Muscle of leg (tissue), 11 donors: ENCODE results near the gene SLC6A12. TPM values are rescaled to one million over a fixed set of nuclear protein-coding genes. Genes with fewer than 3 reads are reported as not detected.

Source experiments
- DNase-seq: peaks from one replicate; pipeline ENCODE4 v3.0.0; 2013
- H3K27ac ChIP-seq: one replicate; pipeline ENCODE4 v1.5.1; 2013; ENCODE audit warnings: mild to moderate bottlenecking, low read length, control low read depth
- H3K27me3 ChIP-seq: one replicate; pipeline ENCODE4 v1.6.1; 2013; ENCODE audit warnings: low read length; ENCODE audit not compliant: control insufficient read depth, insufficient read depth
- H3K36me3 ChIP-seq: one replicate; pipeline ENCODE4 v1.6.1; 2013; ENCODE audit warnings: low read length; ENCODE audit not compliant: control insufficient read depth, insufficient read depth
- H3K4me1 ChIP-seq: one replicate; pipeline ENCODE4 v1.6.1; 2013; ENCODE audit warnings: low read length; ENCODE audit not compliant: control insufficient read depth, insufficient read depth
- H3K4me3 ChIP-seq: one replicate; pipeline ENCODE4 v1.5.1; 2013; ENCODE audit warnings: low read length, control low read depth
- H3K9me3 ChIP-seq: replicated peaks from 2 replicates; pipeline ENCODE4 v1.6.1; 2013; ENCODE audit warnings: low read depth, low read length; ENCODE audit not compliant: control insufficient read depth
- WGBS: methylation state at CpG from one replicate; pipeline ENCODE4 v1.1.5; 2013; ENCODE audit warnings: missing lambda C conversion rate; ENCODE audit not compliant: insufficient coverage; 5-methylcytosine and 5-hydroxymethylcytosine counted together
- polyA plus RNA-seq, 8 donors: library from polyadenylated mRNA; unstranded; fragments of 120-200 nt; gene quantifications; one replicate each; pipeline versions ENCODE4 v1.2.1 to v1.2.3, GENCODE V29; 2013; ENCODE audit warnings: inconsistent platforms in 1 of 8, low replicate concordance in 1 of 8; ENCODE audit not compliant: insufficient read length in 8 of 8, insufficient read depth in 1 of 8
- total RNA-seq: library from RNA; stranded (reverse); fragments of 120-200 nt; gene quantifications from one replicate; pipeline ENCODE4 v1.2.4, GENCODE V29; 2013

SLC6A12 gene
- total and polyA plus RNA-seq, 9 donors, result 0.25 to 1.6 (median 0.40) TPM

GRCh38 chr12:227923-228845 lies 14.2 kb upstream of the SLC6A12 start:
- no peak for DNase-seq
- Histone ChIP-seq H3K27me3 (peaks cover 3% of the 10 kb centered on the region), H3K9me3 (no peaks in the 10 kb centered on the region), H3K36me3 (no peaks in the 10 kb centered on the region), H3K4me1 (peaks cover 27% of the 10 kb centered on the region), H3K27ac (no peak overlapping the region), H3K4me3 (no peak overlapping the region)
- 68% methylated on average over 15 of the region's 18 CpGs for WGBS

DNA sequence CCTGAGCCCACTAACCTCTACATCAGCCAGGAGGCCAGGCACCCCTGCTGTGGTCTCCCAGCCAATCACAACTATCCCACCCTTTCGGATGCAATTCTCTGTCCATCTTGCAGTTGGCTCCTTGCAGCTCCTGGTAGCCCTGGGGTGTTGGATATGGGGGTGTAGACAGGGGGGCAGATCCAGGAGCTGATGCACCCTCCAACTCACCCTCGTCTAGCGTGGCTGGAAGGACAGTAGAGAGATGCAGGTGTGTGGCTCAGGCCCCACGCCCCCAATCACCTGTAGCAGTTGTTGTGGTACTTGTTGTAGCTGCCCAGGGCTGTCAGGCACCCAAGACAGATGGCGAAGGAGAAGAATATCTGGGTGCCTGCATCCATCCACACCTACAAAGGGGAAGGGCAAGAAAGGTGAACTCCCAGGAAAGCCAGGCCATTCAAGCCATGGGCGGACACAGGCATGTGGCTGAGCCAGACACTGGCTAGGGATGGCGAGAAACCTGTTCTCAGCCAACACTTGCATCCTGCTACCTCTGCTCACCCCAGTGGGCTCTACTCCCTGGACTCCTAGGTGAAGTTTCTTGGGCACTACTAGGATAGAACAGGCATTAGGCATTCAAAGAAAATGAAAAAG lies 13.4 kb upstream of the SLC6A12 start:
- Histone ChIP-seq H3K27ac (no peak overlapping the region), H3K27me3 (peaks cover 3% of the 10 kb centered on the region), H3K36me3 (no peaks in the 10 kb centered on the region), H3K9me3 (no peaks in the 10 kb centered on the region), H3K4me1 (peaks cover 23% of the 10 kb centered on the region), H3K4me3 (no peak overlapping the region)
- DNase-seq, result no peak
- WGBS, result no CpG with 5 or more reads among the region's 7 CpGs

- Histone ChIP-seq H3K9me3 (no peaks in the 10 kb centered on the region), H3K4me1 (peaks cover 13% of the 10 kb centered on the region), H3K4me3 (no peak overlapping the region), H3K27ac (no peak overlapping the region), H3K36me3 (no peaks in the 10 kb centered on the region), H3K27me3 (peaks cover 3% of the 10 kb centered on the region)
- WGBS, result 74% methylated on average over 14 of the region's 14 CpGs
- DNase-seq, result no peak
Observed at GRCh38 chr12:226401-226800, 12.4 kb upstream of the SLC6A12 start.

GRCh38 chr12:225012-225411 lies 11.1 kb upstream of the SLC6A12 start:
- Histone ChIP-seq H3K27ac (no peak overlapping the region), H3K9me3 (no peaks in the 10 kb centered on the region), H3K27me3 (peaks cover 3% of the 10 kb centered on the region), H3K36me3 (no peaks in the 10 kb centered on the region), H3K4me1 (peaks cover 14% of the 10 kb centered on the region), H3K4me3 (no peak overlapping the region)
- WGBS, result 89% methylated on average over 18 of the region's 18 CpGs
- no peak for DNase-seq

GRCh38 chr12:224330-224729 lies 10.4 kb upstream of the SLC6A12 start:
- Histone ChIP-seq H3K27me3 (peaks cover 3% of the 10 kb centered on the region), H3K27ac (no peak overlapping the region), H3K9me3 (no peaks in the 10 kb centered on the region), H3K36me3 (no peaks in the 10 kb centered on the region), H3K4me1 (peaks cover 17% of the 10 kb centered on the region), H3K4me3 (no peak overlapping the region)
- no peak for DNase-seq
- 93% methylated on average over 6 of the region's 9 CpGs for WGBS

DNA sequence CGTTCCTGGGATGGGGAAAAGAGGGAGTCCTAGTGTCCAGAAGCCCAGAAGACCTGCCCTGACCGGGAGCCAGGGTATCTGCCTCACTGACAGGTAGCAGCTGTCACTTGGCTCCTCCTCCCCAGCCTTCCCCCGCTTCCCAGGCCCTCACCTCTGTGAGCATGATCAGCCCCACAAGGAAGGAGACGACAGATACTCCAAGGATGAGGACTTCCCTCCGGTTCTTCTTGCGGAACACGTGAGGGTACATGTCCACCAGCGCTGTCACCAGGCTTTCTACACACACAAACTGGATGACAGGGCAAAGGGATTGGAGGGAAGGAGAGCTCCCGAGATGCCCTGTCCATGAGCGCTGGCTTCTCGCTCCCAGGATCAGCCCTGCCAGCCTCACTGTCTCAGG lies 9.9 kb upstream of the SLC6A12 start:
- Histone ChIP-seq H3K36me3 (no peaks in the 10 kb centered on the region), H3K9me3 (no peaks in the 10 kb centered on the region), H3K27ac (no peak overlapping the region), H3K4me1 (peaks cover 17% of the 10 kb centered on the region), H3K27me3 (peaks cover 3% of the 10 kb centered on the region), H3K4me3 (no peak overlapping the region)
- no peak for DNase-seq
- WGBS, result 75% methylated on average over 7 of the region's 11 CpGs

DNA sequence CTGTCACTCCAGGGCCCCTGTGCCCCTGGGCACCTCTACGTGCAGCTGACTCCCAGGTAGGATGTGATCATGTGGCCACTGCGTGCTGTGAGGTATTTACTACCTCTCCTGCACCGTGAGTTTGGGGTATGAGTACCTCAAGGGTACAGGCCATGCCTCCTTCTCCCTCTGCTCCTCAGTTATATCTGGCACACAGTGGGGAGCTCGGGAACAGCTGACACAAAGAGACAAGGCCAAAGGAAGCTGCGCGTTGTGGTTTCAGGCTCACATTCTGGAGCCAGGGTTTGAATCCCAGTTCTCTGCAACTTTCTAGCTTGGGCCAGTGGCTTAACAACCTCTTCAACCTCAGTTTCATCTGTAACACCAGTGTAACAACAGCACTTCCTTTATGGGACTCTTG lies 7.8 kb upstream of the SLC6A12 start:
- WGBS, result no CpG with 5 or more reads among the region's 6 CpGs
- Histone ChIP-seq H3K4me1 (peaks cover 15% of the 10 kb centered on the region), H3K9me3 (no peaks in the 10 kb centered on the region), H3K27ac (no peak overlapping the region), H3K4me3 (no peak overlapping the region), H3K27me3 (no peaks in the 10 kb centered on the region), H3K36me3 (no peaks in the 10 kb centered on the region)
- no peak for DNase-seq

- Histone ChIP-seq H3K4me1 (peaks cover 15% of the 10 kb centered on the region), H3K9me3 (no peaks in the 10 kb centered on the region), H3K27ac (no peak overlapping the region), H3K36me3 (no peaks in the 10 kb centered on the region), H3K27me3 (no peaks in the 10 kb centered on the region), H3K4me3 (no peak overlapping the region)
- WGBS, result 75% methylated on average over 17 of the region's 19 CpGs
- DNase-seq, result no peak
Observed at GRCh38 chr12:220946-221550, 7.1 kb upstream of the SLC6A12 start.

GRCh38 chr12:220491-220890 lies 6.5 kb upstream of the SLC6A12 start:
- WGBS, result 30% methylated on average over 2 of the region's 6 CpGs
- no peaks in the 10 kb centered on the region for H3K36me3 ChIP-seq
- no peaks in the 10 kb centered on the region for H3K27me3 ChIP-seq
- no peak overlapping the region for H3K27ac ChIP-seq
- no peak for DNase-seq
- no peak overlapping the region for H3K4me3 ChIP-seq
- H3K4me1 ChIP-seq, result peaks cover 15% of the 10 kb centered on the region
- H3K9me3 ChIP-seq, result no peaks in the 10 kb centered on the region

GRCh38 chr12:219891-220352 lies 6.0 kb upstream of the SLC6A12 start:
- 38% methylated on average over 12 of the region's 17 CpGs for WGBS
- Histone ChIP-seq H3K4me3 (no peak overlapping the region), H3K27ac (no peak overlapping the region), H3K9me3 (no peaks in the 10 kb centered on the region), H3K4me1 (peaks cover 15% of the 10 kb centered on the region), H3K27me3 (no peaks in the 10 kb centered on the region), H3K36me3 (no peaks in the 10 kb centered on the region)
- DNase-seq, result no peak
